GM19324 (cell line): ENCODE data around the gene ADCY9.
A peak's percentile ranks its signal among the peaks of the same experiment; 100 is the strongest.

Experiments used
- ATAC-seq: cut with Tn5 transposase; IDR thresholded peaks from one replicate; pipeline ENCODE4 v1.9.1; 2021; ENCODE audit warnings: mild to moderate bottlenecking, moderate library complexity; ENCODE audit not compliant: unreplicated experiment, low FRiP score

ADCY9 gene

GRCh38 chr16:4124535-4125294 lies 8.5 kb upstream of the ADCY9 start:
- no peak for ATAC-seq

GRCh38 chr16:4123616-4124300 lies 7.5 kb upstream of the ADCY9 start:
- ATAC-seq: no peak

GRCh38 chr16:4120176-4120575 lies 3.9 kb upstream of the ADCY9 start:
- no peak for ATAC-seq

GRCh38 chr16:4117250-4117578 lies 972 bp upstream of the ADCY9 start:
- no peak for ATAC-seq

- ATAC-seq: peak; percentile 17
Observed at GRCh38 chr16:4115949-4116318, 308 bp downstream of the ADCY9 start.

GRCh38 chr16:4115209-4115948 lies 863 bp downstream of the ADCY9 start:
- ATAC-seq: peak; percentile 12

GRCh38 chr16:4114257-4115208 lies 1.7 kb downstream of the ADCY9 start:
- ATAC-seq: no peak

- ATAC-seq: no peak
Observed at GRCh38 chr16:4113358-4114256, 2.6 kb downstream of the ADCY9 start.

- ATAC-seq: no peak
Observed at GRCh38 chr16:4111748-4112696, 4.2 kb downstream of the ADCY9 start.

- ATAC-seq: no peak
Observed at GRCh38 chr16:4110680-4111079, 5.6 kb downstream of the ADCY9 start.

- ATAC-seq: no peak
Observed at GRCh38 chr16:4110065-4110464, 6.2 kb downstream of the ADCY9 start.

GRCh38 chr16:4109250-4109736 lies 6.9 kb downstream of the ADCY9 start:
- no peak for ATAC-seq

GRCh38 chr16:4106516-4106915 lies 9.7 kb downstream of the ADCY9 start:
- ATAC-seq: no peak

GRCh38 chr16:4105848-4106247 lies 10.4 kb downstream of the ADCY9 start:
- no peak for ATAC-seq

GRCh38 chr16:4103745-4104144 lies 12.5 kb downstream of the ADCY9 start:
- ATAC-seq: no peak

GRCh38 chr16:4101421-4102219 lies 14.6 kb downstream of the ADCY9 start:
- no peak for ATAC-seq

GRCh38 chr16:4098501-4098900 lies 17.7 kb downstream of the ADCY9 start:
- no peak for ATAC-seq
